Right renal cortex interstitium (tissue), 3 donors: Measurements from ENCODE around the gene STARD4. TPM values are rescaled to one million over a fixed set of nuclear protein-coding genes. Genes with fewer than 3 reads are reported as not detected.

Source experiments
- DNase-seq, 3 donors: peaks; one replicate each; pipeline ENCODE4 v3.0.0-alpha.2; 2013; ENCODE audit warnings: low read depth in 3 of 3, low spot score in 2 of 3
- polyA plus RNA-seq, 3 donors: library from polyadenylated mRNA; unstranded; fragments of 120-200 nt; gene quantifications; one replicate each; pipeline ENCODE4 v1.2.1, GENCODE V29; 2013; ENCODE audit not compliant: insufficient read length in 3 of 3

The STARD4 gene
- polyA plus RNA-seq, 3 donors: 20.0 to 26.2 (median 21.8) TPM

DNA sequence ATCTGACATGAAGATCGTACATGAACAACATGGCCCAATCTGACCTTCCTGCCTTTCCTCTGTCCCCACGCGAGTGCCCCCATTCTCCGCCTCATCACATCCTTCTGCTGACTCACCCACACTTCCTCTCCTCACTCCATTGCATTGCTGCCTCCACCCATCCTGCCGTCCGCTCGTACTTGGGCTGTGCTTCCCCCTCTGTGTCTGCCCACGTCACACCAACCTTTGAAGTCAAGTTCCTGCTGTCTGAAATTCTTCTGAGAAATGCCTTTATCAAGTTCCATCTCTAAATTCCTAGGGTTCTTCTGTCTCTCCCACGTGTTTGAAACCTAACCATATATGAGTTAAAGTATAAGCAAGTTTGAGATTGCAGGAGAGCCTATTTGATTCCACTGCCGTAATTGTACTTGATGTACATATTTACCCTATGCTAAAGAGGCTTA is 18.0 kb upstream of the STARD4 start:
- no peak for DNase-seq

DNA sequence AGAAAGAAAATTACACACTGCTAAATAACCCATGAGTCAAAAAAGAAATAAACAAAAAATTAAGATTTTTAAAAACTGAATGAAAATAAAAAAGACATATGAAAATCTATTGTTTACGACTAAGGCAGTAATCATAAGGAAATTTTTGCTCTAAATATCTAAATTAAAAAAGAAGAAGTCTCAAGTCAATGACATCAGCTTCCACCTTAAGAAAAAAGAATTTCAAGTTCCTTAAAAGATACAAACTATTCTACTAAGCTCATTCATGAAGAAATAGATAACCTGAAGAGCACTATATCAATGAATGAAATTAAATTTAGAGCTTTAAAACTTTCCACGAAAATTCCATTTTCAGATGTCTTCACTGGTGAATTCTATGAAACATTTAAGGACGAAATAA is 15.7 kb upstream of the STARD4 start:
- no peak for DNase-seq

DNA sequence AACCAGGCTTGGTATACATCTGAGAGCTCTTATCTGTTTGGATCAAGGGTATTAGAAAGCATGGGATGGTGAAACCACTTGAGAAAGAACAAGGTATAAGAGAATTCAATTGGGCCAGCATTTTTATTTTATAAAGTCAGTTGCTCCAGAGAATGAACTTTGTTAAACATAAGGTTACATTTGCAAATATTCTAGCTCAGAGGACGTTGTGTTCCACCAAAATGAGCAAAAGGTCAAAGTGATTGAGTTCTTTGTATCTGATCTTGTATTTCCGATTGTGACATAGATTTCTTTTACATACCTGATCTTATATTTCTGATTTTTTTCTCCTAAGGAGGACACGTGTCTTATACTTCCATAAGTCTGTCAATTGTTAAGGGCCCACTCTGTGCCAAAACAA is 8.6 kb upstream of the STARD4 start:
- DNase-seq: no peak

DNA sequence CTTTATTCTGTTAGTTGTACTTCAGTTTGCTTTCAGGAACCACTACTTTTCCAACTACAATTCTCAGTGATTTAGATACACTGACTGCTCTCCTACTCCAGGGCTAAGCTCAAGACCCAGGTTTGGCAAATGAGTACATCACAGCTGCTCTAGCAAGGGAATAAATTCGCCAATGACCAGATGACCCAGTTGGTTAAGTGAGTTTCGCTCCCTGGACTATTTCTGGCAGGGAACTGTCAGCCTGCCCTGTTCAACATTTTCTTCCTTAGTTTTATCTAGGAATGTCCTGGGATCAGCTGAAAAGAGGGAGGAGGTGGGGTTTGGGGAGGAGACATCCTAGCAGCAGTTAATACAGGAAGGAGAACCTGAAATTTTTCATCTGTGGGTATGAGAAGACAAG is 6.4 kb upstream of the STARD4 start:
- no peak for DNase-seq

DNA sequence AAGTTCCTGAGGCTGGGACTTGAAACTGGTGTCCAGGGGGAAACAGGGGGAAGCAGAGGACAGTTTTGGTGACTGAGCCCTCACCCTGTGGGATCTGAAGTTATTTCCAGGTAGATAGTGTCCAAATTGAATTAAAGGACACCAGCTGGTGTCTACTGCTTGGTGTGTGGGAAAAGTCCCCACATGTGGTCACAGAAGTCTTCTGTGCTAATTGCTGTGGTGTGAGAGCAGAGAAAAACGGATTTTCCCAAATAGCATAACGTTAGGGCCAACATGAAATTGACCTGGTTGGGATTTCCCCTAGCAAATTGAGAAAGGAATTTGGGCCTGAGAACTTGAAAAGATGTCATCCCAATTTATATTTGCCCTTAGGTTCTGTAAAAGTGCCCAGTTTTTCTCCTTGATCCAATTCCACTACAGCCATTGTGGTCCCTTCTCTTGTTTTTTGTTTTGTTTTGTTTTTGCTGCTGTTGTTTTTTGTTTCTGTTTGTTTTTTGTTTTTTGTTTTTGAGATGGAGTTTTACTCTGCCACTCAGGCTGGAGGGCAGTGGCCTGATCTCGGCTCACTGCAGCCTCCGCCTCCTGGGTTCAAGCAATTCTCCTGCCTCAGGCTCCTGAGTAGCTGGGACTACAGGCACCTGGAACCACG is 5.6 kb upstream of the STARD4 start:
- no peak for DNase-seq

DNA sequence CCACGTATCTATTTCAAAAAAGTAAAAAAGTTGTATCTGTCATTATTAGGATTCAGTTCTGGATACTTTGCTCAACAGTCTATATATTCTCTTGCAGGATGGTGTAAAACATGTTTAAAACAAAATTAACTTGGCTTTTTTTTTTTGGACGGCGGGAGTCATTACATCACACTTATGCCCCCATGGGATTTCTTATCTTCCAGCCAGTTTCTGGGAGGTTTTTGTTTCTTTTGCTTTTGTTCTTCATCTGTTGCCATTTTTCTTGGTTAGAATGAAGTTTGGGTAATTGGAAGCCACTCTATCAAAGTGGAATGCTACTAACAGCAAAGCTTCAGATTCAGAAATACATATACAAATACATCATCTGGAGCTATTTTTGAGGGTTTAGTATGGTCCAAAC is 1.8 kb upstream of the STARD4 start:
- DNase-seq: no peak

DNA sequence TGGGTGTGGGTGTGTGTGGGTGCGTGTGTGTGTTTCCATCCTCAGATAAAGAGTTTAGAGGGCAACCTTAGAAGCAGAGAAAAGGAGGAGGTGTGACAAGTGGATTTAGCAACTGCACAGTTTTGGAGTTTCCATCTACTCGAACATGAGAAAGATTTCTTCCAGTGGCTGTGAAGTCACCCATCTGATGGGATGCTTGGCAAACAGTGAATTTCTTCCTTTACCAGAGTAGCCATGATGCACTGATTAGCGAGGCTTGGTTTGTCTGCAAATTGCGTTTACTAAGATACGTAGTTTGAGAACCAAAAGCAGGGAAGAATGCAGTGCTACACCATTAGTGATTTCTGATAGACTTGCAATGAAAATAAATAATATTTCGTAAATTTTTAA is 791 bp upstream of the STARD4 start:
- DNase-seq: peak in 1 of 3 donors; percentile 19

DNA sequence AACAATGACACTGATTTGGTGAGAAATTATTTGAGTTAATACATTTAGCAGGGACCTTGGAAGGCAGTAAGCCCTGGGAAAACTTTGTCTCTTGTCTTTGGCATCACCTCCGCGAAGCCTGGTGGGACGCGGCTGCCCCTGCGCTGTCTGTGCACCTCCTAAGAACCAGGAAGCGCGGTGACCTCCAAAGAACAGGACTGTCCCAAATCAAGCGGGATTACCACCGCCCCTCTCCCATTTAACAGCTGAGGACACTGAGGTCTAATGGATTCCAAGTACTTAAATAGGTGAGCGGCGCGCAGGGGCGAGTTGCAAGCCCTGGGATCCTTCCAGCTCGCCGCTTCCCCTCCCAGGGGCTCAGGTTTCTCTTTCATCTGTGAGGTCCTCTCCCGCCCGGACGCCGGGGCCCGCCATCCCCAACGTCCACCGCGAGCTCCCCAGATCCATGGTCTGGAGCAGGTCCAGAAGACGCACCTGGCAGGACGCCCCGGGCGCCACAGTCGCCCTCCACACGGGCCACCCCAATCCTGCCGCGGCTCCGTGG is 432 bp downstream of the STARD4 start:
- DNase-seq: no peak

DNA sequence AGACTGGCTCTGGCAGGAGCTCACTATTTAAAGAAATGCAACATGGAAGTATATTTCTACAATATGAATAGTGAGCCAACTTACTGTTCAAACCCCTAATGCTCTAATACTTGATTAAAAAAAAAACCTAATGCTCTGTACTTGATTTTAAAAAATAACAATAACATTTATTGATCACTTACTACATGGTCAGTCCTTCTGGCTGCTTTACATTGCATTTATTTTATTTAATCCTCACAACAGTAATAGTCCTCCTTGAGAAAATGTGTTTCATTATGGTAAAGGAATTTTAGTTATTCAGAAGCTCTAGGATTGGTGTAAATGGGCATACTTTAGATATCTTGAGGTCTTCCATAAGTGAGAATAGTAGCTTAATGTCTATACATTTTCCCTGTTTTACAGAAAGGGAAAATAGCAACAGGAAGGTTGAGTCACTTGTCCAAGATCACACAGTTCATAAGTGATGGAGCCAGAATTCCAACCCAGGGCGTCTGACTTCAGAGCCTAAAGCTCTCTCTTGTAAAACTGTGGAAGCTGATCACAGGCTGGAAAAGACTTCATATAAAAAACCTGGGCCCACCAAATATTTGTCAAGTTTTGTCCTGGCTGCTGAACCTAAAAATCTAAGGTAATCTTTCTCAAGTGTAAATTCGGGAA is 1.0 kb downstream of the STARD4 start:
- no peak for DNase-seq

DNA sequence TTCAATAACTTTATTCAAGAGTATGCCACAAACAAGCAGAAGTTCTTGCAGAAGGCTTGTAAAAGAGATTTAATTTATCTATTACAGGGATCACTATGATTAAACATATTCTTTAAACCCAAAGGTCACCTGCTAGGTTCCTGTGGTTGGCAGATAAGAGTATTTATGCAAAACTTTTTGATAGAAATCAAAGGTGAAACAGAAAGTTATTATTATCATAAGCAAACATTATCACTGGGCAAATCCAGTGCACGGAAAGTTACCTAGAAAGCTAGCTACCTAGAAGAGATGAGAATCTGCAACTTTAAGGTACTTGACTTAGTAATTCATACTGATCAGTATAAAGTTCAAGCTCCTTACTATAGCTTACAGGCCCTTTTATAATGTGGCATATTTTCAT is 3.2 kb downstream of the STARD4 start:
- DNase-seq: no peak

DNA sequence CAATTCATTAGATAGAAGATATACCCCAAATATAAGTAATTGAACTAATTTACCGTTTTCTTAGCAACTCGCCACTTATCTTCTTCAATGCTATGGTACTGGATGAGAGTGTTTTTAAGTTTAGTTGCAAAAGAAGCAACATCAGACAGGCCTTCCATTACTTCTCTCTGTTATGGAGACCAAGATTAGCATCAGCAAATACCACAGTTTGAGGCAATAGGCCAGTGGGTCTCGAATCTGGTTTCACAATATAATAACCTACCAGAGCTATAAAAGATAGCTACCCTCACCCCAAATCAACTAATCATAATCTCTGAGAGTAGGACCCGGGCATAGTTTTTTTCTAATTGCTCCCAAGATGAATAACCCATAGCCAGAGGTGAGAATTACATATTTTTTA is 5.1 kb downstream of the STARD4 start:
- no peak for DNase-seq

DNA sequence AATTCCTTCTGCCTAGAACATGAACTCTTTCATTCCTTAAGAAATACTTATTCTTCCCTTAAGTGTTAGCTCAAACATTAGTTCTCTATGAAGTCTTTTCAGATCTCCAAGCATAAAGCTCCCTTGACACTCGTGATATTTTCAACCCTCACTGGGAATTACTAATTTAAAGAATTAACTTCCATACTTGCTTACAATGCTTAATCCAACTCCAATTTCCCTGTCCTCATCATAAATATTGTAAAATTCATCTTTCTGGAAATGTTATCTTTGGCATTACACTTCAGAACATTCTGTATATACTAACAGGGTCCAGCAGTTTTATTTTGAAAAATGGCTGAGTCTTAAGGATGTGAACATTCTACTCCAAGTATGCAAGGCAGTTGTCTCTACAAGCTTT is 7.2 kb downstream of the STARD4 start:
- DNase-seq: peak in 1 of 3 donors; percentile 7

DNA sequence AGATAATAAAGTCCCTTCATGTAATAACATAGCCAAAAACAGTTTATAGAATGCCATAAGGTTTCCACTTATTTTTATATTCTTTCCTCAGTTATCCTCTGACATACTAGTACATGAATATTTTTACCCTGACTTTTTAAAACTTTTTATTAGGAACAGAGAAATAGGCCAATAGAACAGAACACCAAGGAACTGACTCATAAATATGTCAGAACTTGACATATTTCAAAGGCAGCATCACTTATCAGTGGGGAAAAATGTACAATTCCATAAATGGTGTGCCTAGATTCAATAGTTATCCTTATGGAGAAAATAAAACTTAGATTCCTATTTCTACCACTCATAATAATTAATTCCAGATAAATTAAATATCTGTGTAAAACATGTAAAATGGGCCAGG is 9.4 kb downstream of the STARD4 start:
- no peak for DNase-seq

DNA sequence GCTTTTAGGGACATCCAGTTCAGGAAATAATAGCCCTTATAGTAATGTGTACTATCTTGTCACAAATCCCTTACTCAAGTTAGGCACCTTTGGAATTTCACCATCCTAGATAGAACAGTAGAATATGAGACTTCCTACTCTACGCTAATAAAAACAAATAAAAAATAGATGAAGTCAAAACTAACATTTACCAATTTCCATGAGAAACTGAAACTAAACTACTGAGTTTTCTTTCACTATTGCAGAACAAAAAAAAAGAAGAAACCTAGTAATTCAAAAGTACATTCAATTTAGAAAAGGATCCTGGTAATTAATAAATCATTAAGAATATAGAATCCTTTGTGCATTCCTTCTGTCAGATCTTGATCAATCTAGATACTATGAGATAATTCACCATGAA is 14.0 kb downstream of the STARD4 start:
- no peak for DNase-seq

DNA sequence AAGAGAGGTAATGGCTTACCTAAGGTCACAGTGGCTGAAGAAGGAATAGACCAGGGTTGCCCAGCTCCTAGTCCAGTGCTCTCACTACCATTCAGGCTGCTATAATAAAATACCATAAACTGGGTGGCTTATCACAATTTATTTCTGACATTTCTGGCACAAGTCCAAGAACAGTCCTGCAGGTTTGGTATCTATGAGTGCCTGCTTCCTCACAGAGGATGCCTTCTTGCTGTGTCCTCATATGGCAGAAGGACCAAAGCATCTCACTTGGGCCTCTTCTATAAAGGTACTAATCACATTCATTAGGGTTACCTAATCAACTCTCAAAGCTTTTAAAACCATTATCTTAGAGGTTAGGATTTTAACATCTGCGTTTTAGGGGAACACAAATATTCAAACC is 17.2 kb downstream of the STARD4 start:
- no peak for DNase-seq

DNA sequence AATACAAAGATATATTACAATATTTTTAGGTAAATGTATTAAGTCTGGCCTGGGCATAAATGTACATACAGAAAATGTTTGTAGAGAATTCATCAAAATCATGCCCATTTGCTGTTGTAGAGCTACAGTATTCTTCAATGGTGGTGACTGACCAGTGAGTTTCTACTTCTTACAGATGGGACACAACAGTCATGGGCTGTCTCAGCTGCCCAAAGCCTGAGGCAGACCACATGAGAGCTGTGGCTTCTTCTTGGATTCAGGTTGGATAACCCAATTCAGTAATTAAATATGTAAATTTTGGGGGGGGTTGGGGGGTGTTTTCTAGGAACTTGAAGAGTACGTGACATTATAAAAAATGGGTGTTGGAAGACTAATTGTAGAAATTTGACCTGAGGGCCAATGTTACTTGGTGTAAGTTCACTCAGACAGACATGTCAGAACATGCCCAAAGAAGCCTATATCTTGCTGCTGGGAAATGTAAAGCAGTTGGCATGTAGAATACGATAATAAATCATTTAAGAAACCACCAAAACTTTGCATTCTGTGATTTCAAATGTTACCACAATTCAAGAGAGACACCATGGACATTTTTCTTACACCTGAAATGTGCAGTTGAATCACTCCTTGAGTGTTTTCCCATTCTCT is 17.9 kb downstream of the STARD4 start:
- no peak for DNase-seq

DNA sequence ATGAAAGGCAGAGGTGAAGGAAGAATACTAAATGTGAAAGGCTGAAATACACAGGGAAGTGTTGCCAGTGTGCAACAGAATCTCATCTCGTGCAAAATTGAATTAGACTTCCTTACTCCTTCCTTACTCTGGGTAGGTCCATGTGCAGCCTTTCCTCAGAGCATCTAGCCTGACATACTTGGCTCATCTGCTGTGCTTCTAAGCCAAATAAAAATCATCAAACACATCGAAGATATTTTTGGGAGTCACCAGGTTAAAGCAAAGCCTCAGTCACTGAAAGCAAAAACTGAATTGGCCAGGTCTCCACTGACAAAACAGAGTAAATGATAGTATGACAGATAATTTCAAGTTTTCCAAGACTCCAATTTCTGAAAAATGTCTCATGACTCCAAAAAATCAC is 19.3 kb downstream of the STARD4 start:
- no peak for DNase-seq

DNA sequence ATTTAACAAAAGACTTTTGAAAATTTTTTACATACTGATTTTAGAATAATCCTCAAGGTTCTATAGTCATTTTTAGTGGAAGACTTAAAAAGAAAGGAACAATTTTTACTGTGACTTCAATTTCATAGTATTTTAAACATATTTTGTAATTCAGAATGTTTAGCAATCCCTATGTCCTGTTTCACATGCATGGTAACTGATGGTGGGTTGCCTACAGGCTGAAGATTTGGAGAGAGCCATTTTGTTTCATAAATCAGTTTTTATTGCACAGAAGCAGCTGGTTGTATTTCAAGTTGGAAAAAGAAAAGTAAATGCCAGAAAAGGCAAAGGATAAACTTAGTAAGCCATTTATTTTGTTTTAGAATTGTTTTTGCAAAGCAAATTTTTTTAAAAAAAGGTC is 24.0 kb downstream of the STARD4 start:
- no peak for DNase-seq

DNA sequence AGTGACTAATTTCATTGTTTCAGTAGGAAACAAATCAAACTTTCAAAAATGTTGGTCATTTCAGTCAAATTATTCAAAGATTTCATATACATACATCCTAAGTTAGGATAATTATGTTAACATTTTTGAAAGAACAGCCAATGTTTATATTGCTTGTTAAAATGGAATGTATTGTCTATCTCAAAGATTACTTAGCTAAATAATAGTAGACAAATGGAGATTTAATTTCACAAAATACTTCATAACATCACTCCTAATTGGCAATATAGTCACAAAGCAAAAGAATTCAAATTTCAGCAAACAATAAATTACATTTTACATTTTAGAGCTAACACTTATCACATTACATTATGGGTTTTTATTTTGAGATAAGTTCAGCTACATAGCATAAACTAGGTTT is 25.4 kb downstream of the STARD4 start:
- DNase-seq: no peak

DNA sequence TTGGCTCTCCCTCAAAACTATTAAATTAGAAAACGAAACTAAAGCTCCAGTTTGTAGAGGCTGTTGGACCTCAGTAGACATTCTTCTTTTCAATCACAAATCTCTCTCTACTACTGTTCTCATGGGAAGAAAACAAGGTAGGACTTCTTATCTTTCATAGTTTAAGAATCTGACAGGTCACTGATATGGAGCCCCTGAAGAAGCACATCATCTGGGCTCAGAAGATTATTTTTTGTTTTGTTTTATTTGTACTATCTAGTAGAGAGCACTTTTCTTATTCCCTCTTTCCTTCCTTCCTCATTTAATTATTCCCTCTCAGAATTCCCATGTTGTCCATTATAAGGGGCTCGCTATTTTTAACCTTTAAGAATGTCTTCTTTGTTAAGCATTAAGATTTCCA is 26.3 kb downstream of the STARD4 start:
- no peak for DNase-seq

DNA sequence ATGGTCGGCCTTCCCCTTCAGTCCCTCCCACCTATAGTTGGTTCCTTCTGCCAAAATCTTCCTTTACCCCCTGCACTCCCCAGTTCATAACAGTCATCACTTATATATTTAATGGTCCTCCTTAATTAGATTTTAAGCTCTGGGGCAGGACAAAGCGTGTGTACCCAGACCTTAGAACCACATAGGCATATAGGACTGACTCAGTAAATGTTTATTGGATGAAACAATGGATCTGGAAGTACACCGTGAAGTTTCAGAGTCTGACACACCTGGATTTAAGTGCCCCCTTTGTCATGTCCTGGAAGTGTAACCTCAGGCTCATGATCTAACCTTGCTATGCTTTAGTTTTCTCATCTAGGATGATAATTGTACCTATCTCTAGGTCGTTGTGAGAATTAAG is 32.0 kb downstream of the STARD4 start:
- DNase-seq: no peak

DNA sequence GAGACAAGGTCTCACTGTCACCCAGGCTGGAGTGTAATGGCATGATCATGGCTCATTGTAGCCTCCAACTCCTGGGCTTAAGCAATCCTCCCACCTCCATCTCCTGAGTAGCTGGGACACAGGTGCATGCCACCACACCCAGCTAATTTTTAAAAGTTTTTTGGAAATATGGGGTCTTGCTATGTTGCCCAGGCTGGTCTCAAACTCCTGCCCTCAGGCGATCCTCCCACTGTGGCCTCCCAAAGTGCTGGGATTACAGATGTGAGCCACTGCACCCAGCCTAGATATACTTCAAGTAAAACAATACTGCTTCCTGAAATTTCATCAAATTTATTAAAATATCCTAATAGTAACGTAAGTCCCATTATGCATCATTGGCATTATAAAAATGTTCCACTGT is 33.4 kb downstream of the STARD4 start:
- DNase-seq: no peak
